ENCODE data around the gene PRKAG2.

GRCh38 chr7:151793991-151794507 lies 82.9 kb downstream of the PRKAG2 start:
- no peak for TF ChIP-seq CTCF (IDR thresholded peaks at IDR 0.05)
- TF ChIP-seq POLR2A (IDR thresholded peaks at IDR 0.05): no peak

Measured in Peyer's patch (tissue), 4 donors.